ES-I3 (cell line): ENCODE measurements around the gene UBE2D1.
"Not testable (repeated sequence)": the region's sequence is repeated elsewhere in the genome, so short reads cannot be mapped to it uniquely, and the experiment has no call there.

Source experiments
- H3K36me3 ChIP-seq: 2 replicates; pipeline ENCODE4 v1.6.1; 2013; ENCODE audit warnings: mild to moderate bottlenecking, low read length, control low read depth, moderate library complexity; ENCODE audit not compliant: insufficient read depth
- H3K4me1 ChIP-seq: 2 replicates; pipeline ENCODE4 v1.6.1; 2013; ENCODE audit warnings: mild to moderate bottlenecking, control low read depth, low read length; ENCODE audit not compliant: insufficient read depth
- H3K9ac ChIP-seq: 2 replicates; pipeline ENCODE4 v1.6.1; 2013; ENCODE audit warnings: low read depth, mild to moderate bottlenecking, low read length, moderate library complexity
- H3K9me3 ChIP-seq: 2 replicates; pipeline ENCODE4 v1.6.1; 2013; ENCODE audit warnings: mild to moderate bottlenecking, low read length, moderate library complexity; ENCODE audit not compliant: control insufficient read depth, insufficient read depth

UBE2D1 gene

DNA sequence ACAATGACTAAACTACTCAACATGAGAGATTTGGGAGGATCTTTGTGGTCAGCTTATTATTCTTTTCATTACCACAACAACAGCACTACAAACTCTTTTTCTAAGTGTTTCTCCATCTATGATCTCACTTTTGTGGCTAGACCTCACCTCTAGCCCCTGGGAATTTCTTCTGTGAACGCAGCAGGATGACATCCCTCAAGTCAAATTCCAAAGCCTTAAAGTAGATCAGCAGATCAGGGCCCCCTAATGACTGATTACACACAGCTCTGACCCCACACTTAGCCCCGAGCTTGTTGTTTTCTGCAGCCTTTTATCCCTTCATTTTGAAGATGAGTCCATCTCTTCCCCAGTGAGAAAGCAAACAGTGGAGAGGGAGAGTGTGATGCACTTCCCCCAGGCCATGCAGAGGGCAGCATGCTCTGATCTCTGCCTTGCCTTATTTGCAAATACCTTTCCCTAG lies 77.7 kb downstream of the UBE2D1 start:
- Histone ChIP-seq H3K9ac (no peak overlapping the region), H3K9me3 (no peaks in the 10 kb centered on the region), H3K4me1 (peaks cover 3% of the 10 kb centered on the region; the same call in 1 of the 2 replicates), H3K36me3 (no peaks in the 10 kb centered on the region)

- Histone ChIP-seq H3K36me3 (no peaks in the 10 kb centered on the region), H3K4me1 (peaks cover 3% of the 10 kb centered on the region; the same call in 1 of the 2 replicates), H3K9me3 (no peaks in the 10 kb centered on the region), H3K9ac (no peak overlapping the region)
These were observed 79.7 kb downstream of the UBE2D1 start for GRCh38 chr10:58414270-58415041.

DNA sequence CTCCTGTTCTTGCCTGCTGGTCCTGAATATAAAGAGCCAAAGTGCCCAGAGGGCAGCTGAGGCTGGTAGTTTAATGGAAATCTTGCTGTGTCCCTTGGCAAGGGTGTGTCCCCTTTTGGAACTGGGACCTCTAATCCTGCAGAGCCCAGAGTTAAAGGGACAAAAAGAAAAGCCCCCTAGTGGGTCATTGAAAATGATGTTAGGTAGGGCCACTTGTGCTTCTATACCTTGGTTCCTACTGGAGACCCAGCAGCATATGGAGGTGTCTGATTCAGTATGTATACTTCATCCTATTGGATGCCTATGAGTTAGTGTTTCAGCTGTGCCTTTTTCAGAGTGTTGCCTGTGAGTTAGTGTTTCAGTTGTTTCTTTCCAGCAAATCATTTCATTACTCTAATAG lies 81.0 kb downstream of the UBE2D1 start:
- Histone ChIP-seq H3K36me3 (no peaks in the 10 kb centered on the region), H3K9me3 (no peaks in the 10 kb centered on the region), H3K4me1 (peaks cover 3% of the 10 kb centered on the region; the same call in 1 of the 2 replicates), H3K9ac (no peak overlapping the region)

- H3K9ac ChIP-seq, H3K4me1 ChIP-seq, H3K36me3 ChIP-seq, H3K9me3 ChIP-seq: not testable (repeated sequence)
These were observed 83.1 kb downstream of the UBE2D1 start for GRCh38 chr10:58417902-58418301.
